ENCODE measurements around the gene GALT. TPM values are rescaled to one million over a fixed set of nuclear protein-coding genes. Genes with fewer than 3 reads are reported as not detected.

GALT gene
- polyA plus RNA-seq (2013, experiment 1 of 2), result 9.9 TPM
- 10.9 TPM for polyA plus RNA-seq (2013, experiment 2 of 2)

GRCh38 chr9:34646211-34647083, at the start of gene GALT:
Gene GALT (plus strand): TSS chr9:34646675. CDS start chr9:34646705, 30 bp downstream.
- H3K56ac ChIP-seq (ENCODE audit: low read length), result peak within 1 kb of the TSS; percentile 95
- no peaks in the 10 kb centered on the region for H3K36me3 ChIP-seq (ENCODE audit: control insufficient read depth, insufficient read depth, low read length)
- H3K9ac ChIP-seq (ENCODE audit: low read length), result peak within 1 kb of the TSS; percentile 92
- peak within 1 kb of the TSS; percentile 61 for H2BK5ac ChIP-seq (ENCODE audit: low read length)
- DNase-seq, result peak; percentile 94
- peak within 1 kb of the TSS; percentile 72 for H3K4me3 ChIP-seq (ENCODE audit: low read length)
- H2BK15ac ChIP-seq (replicated peaks; ENCODE audit: low read depth), result no peak within 1 kb of the TSS
- WGBS (ENCODE audit: extremely low coverage, insufficient coverage, low lambda C conversion rate), result no CpG with 5 or more reads among the region's 43 CpGs
- H3K23ac ChIP-seq (ENCODE audit: low read length), result peak within 1 kb of the TSS; percentile 72
- no peak within 1 kb of the TSS for H4K8ac ChIP-seq (ENCODE audit: low read depth, low read length)
- H3K18ac ChIP-seq (ENCODE audit: low read length), result peak within 1 kb of the TSS; percentile 22
- peak within 1 kb of the TSS; percentile 77 for H3K4me2 ChIP-seq (ENCODE audit: low read length)
- H3K79me2 ChIP-seq (ENCODE audit: control insufficient read depth, insufficient read depth, low read length), result peaks cover 5% of the 10 kb centered on the region
- H3K4ac ChIP-seq (ENCODE audit: low read depth, low read length), result no peak within 1 kb of the TSS
- H4K5ac ChIP-seq (ENCODE audit: low read length), result no peak within 1 kb of the TSS
- peaks cover 14% of the 10 kb centered on the region for H3K79me1 ChIP-seq (ENCODE audit: low read length)
- H2BK120ac ChIP-seq (ENCODE audit: low read depth, low read length), result no peak within 1 kb of the TSS
- peaks cover 10% of the 10 kb centered on the region for H3K4me1 ChIP-seq (ENCODE audit: control insufficient read depth, low read depth, low read length)
- H3K27me3 ChIP-seq (ENCODE audit: insufficient read depth, low read length, poor library complexity), result no peaks in the 10 kb centered on the region
- peak within 1 kb of the TSS; percentile 40 for H3K27ac ChIP-seq (ENCODE audit: low read depth, low read length)
- no peak within 1 kb of the TSS for H2AK5ac ChIP-seq (ENCODE audit: low read length)

GRCh38 chr9:34599546-34599945, 46.9 kb upstream of the GALT start:
- Histone ChIP-seq H3K4ac (ENCODE audit: low read depth, low read length) (no peak overlapping the region), H2BK15ac (replicated peaks; ENCODE audit: low read depth) (no peak overlapping the region), H3K79me1 (ENCODE audit: low read length) (no peaks in the 10 kb centered on the region), H3K27me3 (ENCODE audit: insufficient read depth, low read length, poor library complexity) (no peaks in the 10 kb centered on the region), H4K5ac (ENCODE audit: low read length) (no peak overlapping the region), H3K27ac (ENCODE audit: low read depth, low read length) (no peak overlapping the region), H3K4me1 (ENCODE audit: control insufficient read depth, low read depth, low read length) (no peaks in the 10 kb centered on the region), H3K4me3 (ENCODE audit: low read length) (no peak overlapping the region), H2BK120ac (ENCODE audit: low read depth, low read length) (no peak overlapping the region), H3K79me2 (ENCODE audit: control insufficient read depth, insufficient read depth, low read length) (no peaks in the 10 kb centered on the region), H3K18ac (ENCODE audit: low read length) (no peak overlapping the region), H3K36me3 (ENCODE audit: control insufficient read depth, insufficient read depth, low read length) (no peaks in the 10 kb centered on the region), H2BK5ac (ENCODE audit: low read length) (no peak overlapping the region), H3K9ac (ENCODE audit: low read length) (no peak overlapping the region), H3K56ac (ENCODE audit: low read length) (no peak overlapping the region), H3K4me2 (ENCODE audit: low read length) (no peak overlapping the region), H3K23ac (ENCODE audit: low read length) (no peak overlapping the region), H2AK5ac (ENCODE audit: low read length) (no peak overlapping the region), H4K8ac (ENCODE audit: low read depth, low read length) (no peak overlapping the region)
- DNase-seq, result no peak
- no CpG with 5 or more reads among the region's 1 CpG for whole genome bisulfite sequencing (ENCODE audit: extremely low coverage, insufficient coverage, low lambda C conversion rate)

- H3K18ac ChIP-seq (ENCODE audit: low read length), result no peak overlapping the region
- no peak overlapping the region for H3K9ac ChIP-seq (ENCODE audit: low read length)
- H3K4me2 ChIP-seq (ENCODE audit: low read length), result no peak overlapping the region
- no peak overlapping the region for H4K8ac ChIP-seq (ENCODE audit: low read depth, low read length)
- H3K4me1 ChIP-seq (ENCODE audit: control insufficient read depth, low read depth, low read length), result no peaks in the 10 kb centered on the region
- H3K4me3 ChIP-seq (ENCODE audit: low read length), result no peak overlapping the region
- H3K27ac ChIP-seq (ENCODE audit: low read depth, low read length), result no peak overlapping the region
- no peaks in the 10 kb centered on the region for H3K36me3 ChIP-seq (ENCODE audit: control insufficient read depth, insufficient read depth, low read length)
- no peaks in the 10 kb centered on the region for H3K27me3 ChIP-seq (ENCODE audit: insufficient read depth, low read length, poor library complexity)
- no peaks in the 10 kb centered on the region for H3K79me2 ChIP-seq (ENCODE audit: control insufficient read depth, insufficient read depth, low read length)
- no peak for DNase-seq
- H3K56ac ChIP-seq (ENCODE audit: low read length), result no peak overlapping the region
- no peak overlapping the region for H2BK15ac ChIP-seq (replicated peaks; ENCODE audit: low read depth)
- no peak overlapping the region for H4K5ac ChIP-seq (ENCODE audit: low read length)
- no peak overlapping the region for H3K23ac ChIP-seq (ENCODE audit: low read length)
- no peak overlapping the region for H2BK120ac ChIP-seq (ENCODE audit: low read depth, low read length)
- no peak overlapping the region for H2BK5ac ChIP-seq (ENCODE audit: low read length)
- H3K4ac ChIP-seq (ENCODE audit: low read depth, low read length), result no peak overlapping the region
- no peaks in the 10 kb centered on the region for H3K79me1 ChIP-seq (ENCODE audit: low read length)
- no peak overlapping the region for H2AK5ac ChIP-seq (ENCODE audit: low read length)
- WGBS (ENCODE audit: extremely low coverage, insufficient coverage, low lambda C conversion rate), result no CpG with 5 or more reads among the region's 1 CpG
These were observed 45.6 kb upstream of the GALT start for GRCh38 chr9:34600908-34601307.

- Histone ChIP-seq H3K4me1 (ENCODE audit: control insufficient read depth, low read depth, low read length) (no peaks in the 10 kb centered on the region), H2BK5ac (ENCODE audit: low read length) (no peak overlapping the region), H3K36me3 (ENCODE audit: control insufficient read depth, insufficient read depth, low read length) (no peaks in the 10 kb centered on the region), H3K4me3 (ENCODE audit: low read length) (no peak overlapping the region), H2BK120ac (ENCODE audit: low read depth, low read length) (no peak overlapping the region), H2AK5ac (ENCODE audit: low read length) (no peak overlapping the region), H4K5ac (ENCODE audit: low read length) (no peak overlapping the region), H3K56ac (ENCODE audit: low read length) (no peak overlapping the region), H3K18ac (ENCODE audit: low read length) (no peak overlapping the region), H3K4me2 (ENCODE audit: low read length) (no peak overlapping the region), H3K9ac (ENCODE audit: low read length) (no peak overlapping the region), H3K4ac (ENCODE audit: low read depth, low read length) (no peak overlapping the region), H4K8ac (ENCODE audit: low read depth, low read length) (no peak overlapping the region), H3K79me1 (ENCODE audit: low read length) (no peaks in the 10 kb centered on the region), H3K27me3 (ENCODE audit: insufficient read depth, low read length, poor library complexity) (no peaks in the 10 kb centered on the region), H3K27ac (ENCODE audit: low read depth, low read length) (no peak overlapping the region), H3K23ac (ENCODE audit: low read length) (no peak overlapping the region), H3K79me2 (ENCODE audit: control insufficient read depth, insufficient read depth, low read length) (no peaks in the 10 kb centered on the region), H2BK15ac (replicated peaks; ENCODE audit: low read depth) (no peak overlapping the region)
- peak; percentile 76 for DNase-seq
- WGBS (ENCODE audit: extremely low coverage, insufficient coverage, low lambda C conversion rate), result no CpG with 5 or more reads among the region's 6 CpGs
These were observed 44.4 kb upstream of the GALT start for GRCh38 chr9:34601937-34602573.

GRCh38 chr9:34603610-34604231, 42.8 kb upstream of the GALT start:
- Histone ChIP-seq H3K79me1 (ENCODE audit: low read length) (no peaks in the 10 kb centered on the region), H3K36me3 (ENCODE audit: control insufficient read depth, insufficient read depth, low read length) (no peaks in the 10 kb centered on the region), H3K27ac (ENCODE audit: low read depth, low read length) (no peak overlapping the region), H2AK5ac (ENCODE audit: low read length) (no peak overlapping the region), H3K56ac (ENCODE audit: low read length) (no peak overlapping the region), H3K4me2 (ENCODE audit: low read length) (no peak overlapping the region), H2BK120ac (ENCODE audit: low read depth, low read length) (no peak overlapping the region), H4K5ac (ENCODE audit: low read length) (no peak overlapping the region), H3K23ac (ENCODE audit: low read length) (no peak overlapping the region), H2BK5ac (ENCODE audit: low read length) (no peak overlapping the region), H3K18ac (ENCODE audit: low read length) (no peak overlapping the region), H3K79me2 (ENCODE audit: control insufficient read depth, insufficient read depth, low read length) (no peaks in the 10 kb centered on the region), H3K27me3 (ENCODE audit: insufficient read depth, low read length, poor library complexity) (no peaks in the 10 kb centered on the region), H3K4me3 (ENCODE audit: low read length) (no peak overlapping the region), H3K4ac (ENCODE audit: low read depth, low read length) (no peak overlapping the region), H3K9ac (ENCODE audit: low read length) (no peak overlapping the region), H3K4me1 (ENCODE audit: control insufficient read depth, low read depth, low read length) (no peaks in the 10 kb centered on the region), H4K8ac (ENCODE audit: low read depth, low read length) (no peak overlapping the region), H2BK15ac (replicated peaks; ENCODE audit: low read depth) (no peak overlapping the region)
- peak; percentile 83 for DNase-seq
- no CpG with 5 or more reads among the region's 4 CpGs for WGBS (ENCODE audit: extremely low coverage, insufficient coverage, low lambda C conversion rate)

All from mesendoderm (in vitro differentiated cells).